ENCODE measurements around the gene OXCT1.
"Not testable (repeated sequence)": the region's sequence is repeated elsewhere in the genome, so short reads cannot be mapped to it uniquely, and the experiment has no call there.

OXCT1 gene

DNA sequence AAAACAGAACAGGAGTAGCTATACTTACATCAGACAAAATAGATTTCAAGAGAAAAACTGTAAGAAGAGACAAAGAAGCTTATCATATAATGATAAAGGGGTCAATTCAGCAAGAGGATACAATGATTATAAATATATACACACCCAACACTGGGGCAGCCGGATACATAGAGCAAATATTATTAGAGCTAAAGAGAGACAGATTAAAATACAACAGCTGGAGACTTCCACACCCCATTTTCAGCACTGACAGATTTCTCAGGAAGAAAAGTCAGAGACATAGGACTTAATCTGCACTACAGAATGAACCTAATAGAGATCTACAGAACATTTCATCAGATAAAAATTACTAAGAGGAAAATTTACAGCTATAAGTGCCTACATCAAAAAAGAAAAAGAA, 35.7 kb downstream of the OXCT1 start:
- DNase-seq (no peak), ATAC-seq (replicated peaks) (no peak)
- H3K9me3 Mint-ChIP-seq, result no peaks in the 10 kb centered on the region
- H3K36me3 Mint-ChIP-seq (ENCODE audit: insufficient read depth), result peaks cover 20% of the 10 kb centered on the region
- peaks cover 18 to 31% of the 10 kb centered on the region in 2 donors for H3K4me1 Mint-ChIP-seq (ENCODE audit: low read depth in 2 of 2)
- peak overlapping the region in 1 of 2 donors; percentile 69 for H3K27ac Mint-ChIP-seq
- no peaks in the 10 kb centered on the region for H3K27me3 Mint-ChIP-seq
- no peak overlapping the region for H3K4me3 Mint-ChIP-seq

DNA sequence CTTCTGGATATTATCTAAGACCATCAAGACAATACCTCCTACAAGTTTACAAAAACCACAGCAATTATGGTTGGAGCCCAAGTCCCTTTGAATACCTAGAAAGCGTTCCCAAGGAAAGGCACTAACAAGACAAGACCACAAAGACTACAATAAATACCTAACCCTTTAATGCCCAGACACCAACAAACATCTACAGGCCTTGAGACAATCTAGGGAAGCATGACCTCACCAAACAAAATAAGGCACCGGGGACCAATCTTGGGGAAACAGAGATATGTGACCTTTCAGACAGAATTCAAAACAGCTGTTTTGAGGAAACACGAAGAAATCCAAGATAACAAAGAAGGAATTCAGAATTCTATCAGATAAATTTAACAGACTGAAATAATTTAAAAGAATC, 37.8 kb downstream of the OXCT1 start:
- Mint-ChIP-seq H3K4me1 (ENCODE audit: low read depth in 2 of 2) (peaks cover 18 to 31% of the 10 kb centered on the region in 2 donors), H3K36me3 (ENCODE audit: insufficient read depth) (peaks cover 20% of the 10 kb centered on the region), H3K27ac (no peak overlapping the region), H3K4me3 (no peak overlapping the region), H3K9me3 (no peaks in the 10 kb centered on the region), H3K27me3 (no peaks in the 10 kb centered on the region)
- DNase-seq (no peak), ATAC-seq (replicated peaks) (no peak)

DNA sequence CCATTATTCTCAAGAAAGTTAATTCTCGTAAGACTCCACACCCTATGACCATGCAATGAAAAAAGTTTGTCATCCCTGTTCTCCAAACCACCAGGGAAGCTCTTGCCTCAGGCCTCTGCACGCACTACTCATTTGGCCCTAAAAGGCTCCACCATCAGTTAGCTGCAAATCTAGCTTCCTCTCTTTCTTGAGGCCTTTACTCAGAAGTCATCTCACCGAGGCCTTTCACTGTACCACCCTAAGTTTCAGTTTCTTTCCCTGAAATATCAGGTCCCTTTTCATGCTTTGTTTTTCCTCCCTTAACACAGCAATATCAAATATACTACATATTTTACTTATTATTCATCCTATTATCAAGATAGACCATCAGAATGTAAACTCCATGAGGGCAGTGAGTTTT, 39.1 kb downstream of the OXCT1 start:
- Mint-ChIP-seq H3K4me1 (ENCODE audit: low read depth in 2 of 2) (peaks cover 20 to 31% of the 10 kb centered on the region in 2 donors), H3K27me3 (no peaks in the 10 kb centered on the region), H3K9me3 (no peaks in the 10 kb centered on the region), H3K27ac (no peak overlapping the region), H3K36me3 (ENCODE audit: insufficient read depth) (peaks cover 17% of the 10 kb centered on the region), H3K4me3 (no peak overlapping the region)
- ATAC-seq (replicated peaks) (no peak), DNase-seq (no peak)

DNA sequence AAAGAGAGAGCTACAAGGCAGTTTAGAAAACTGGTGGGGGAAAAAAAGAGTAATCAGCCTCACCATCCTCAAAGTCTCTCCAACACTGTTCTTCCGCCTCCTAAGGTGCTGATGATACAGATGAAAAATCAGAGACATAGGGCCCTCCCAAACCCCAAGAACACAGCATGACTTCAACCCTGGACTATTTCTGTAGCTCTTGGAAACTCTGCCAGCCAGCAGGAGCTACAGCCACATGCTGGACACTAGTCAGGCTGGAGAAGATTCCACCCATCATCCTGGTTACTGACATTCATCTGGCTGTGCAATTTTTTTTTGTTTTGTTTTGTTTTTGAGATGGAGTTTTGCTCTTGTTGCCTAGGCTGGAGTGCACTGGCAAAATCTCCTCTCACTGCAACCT, 42.4 kb downstream of the OXCT1 start:
- Mint-ChIP-seq H3K4me3 (no peak overlapping the region), H3K27me3 (no peaks in the 10 kb centered on the region), H3K9me3 (no peaks in the 10 kb centered on the region), H3K27ac (peak overlapping the region in 1 of 2 donors; percentile 22), H3K4me1 (ENCODE audit: low read depth in 2 of 2) (peaks cover 9 to 12% of the 10 kb centered on the region in 2 donors), H3K36me3 (ENCODE audit: insufficient read depth) (peaks cover 5% of the 10 kb centered on the region)
- DNase-seq (no peak), ATAC-seq (replicated peaks) (no peak)

- ATAC-seq (replicated peaks) (no peak), DNase-seq (no peak)
- no peaks in the 10 kb centered on the region for H3K9me3 Mint-ChIP-seq
- no peak overlapping the region for H3K4me3 Mint-ChIP-seq
- no peaks in the 10 kb centered on the region for H3K27me3 Mint-ChIP-seq
- H3K27ac Mint-ChIP-seq, result no peak overlapping the region
- H3K4me1 Mint-ChIP-seq (ENCODE audit: low read depth in 2 of 2), result peaks cover 5 to 18% of the 10 kb centered on the region in 2 donors
- peaks cover 6% of the 10 kb centered on the region for H3K36me3 Mint-ChIP-seq (ENCODE audit: insufficient read depth)
These were observed 48.2 kb downstream of the OXCT1 start for GRCh38 chr5:41822036-41822435.

GRCh38 chr5:41821051-41821450, 49.2 kb downstream of the OXCT1 start:
- no peak for DNase-seq
- Mint-ChIP-seq H3K4me1 (ENCODE audit: low read depth in 2 of 2) (peaks cover 4 to 22% of the 10 kb centered on the region in 2 donors), H3K27me3 (no peaks in the 10 kb centered on the region), H3K9me3 (no peaks in the 10 kb centered on the region), H3K4me3 (no peak overlapping the region), H3K27ac (peak overlapping the region in 1 of 2 donors; percentile 67), H3K36me3 (ENCODE audit: insufficient read depth) (peaks cover 6% of the 10 kb centered on the region)
- no peak for ATAC-seq (replicated peaks)

DNA sequence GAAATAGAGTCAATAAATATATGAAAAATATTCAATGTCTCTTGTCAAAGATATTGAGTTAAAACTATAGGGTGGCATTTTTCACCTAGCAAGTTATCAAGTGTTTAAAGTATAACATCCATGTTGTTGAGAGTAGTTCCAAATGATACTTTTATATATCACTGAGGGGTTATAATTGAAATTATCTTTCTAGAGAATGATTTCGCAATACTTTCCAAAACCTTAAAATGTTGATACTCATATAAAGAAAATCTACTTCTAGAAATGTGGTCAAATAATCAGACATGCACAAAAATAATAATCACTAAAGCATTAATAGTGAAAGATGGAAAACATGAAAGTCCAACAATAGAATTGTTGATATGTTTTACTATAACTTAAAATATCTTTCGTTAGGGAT, 50.1 kb downstream of the OXCT1 start:
- ATAC-seq (replicated peaks) (no peak), DNase-seq (no peak)
- Mint-ChIP-seq H3K4me1 (ENCODE audit: low read depth in 2 of 2) (peaks cover 4 to 22% of the 10 kb centered on the region in 2 donors), H3K4me3 (no peak overlapping the region), H3K27me3 (no peaks in the 10 kb centered on the region), H3K36me3 (ENCODE audit: insufficient read depth) (peaks cover 6% of the 10 kb centered on the region), H3K27ac (peak overlapping the region in 1 of 2 donors; percentile 67), H3K9me3 (no peaks in the 10 kb centered on the region)

DNA sequence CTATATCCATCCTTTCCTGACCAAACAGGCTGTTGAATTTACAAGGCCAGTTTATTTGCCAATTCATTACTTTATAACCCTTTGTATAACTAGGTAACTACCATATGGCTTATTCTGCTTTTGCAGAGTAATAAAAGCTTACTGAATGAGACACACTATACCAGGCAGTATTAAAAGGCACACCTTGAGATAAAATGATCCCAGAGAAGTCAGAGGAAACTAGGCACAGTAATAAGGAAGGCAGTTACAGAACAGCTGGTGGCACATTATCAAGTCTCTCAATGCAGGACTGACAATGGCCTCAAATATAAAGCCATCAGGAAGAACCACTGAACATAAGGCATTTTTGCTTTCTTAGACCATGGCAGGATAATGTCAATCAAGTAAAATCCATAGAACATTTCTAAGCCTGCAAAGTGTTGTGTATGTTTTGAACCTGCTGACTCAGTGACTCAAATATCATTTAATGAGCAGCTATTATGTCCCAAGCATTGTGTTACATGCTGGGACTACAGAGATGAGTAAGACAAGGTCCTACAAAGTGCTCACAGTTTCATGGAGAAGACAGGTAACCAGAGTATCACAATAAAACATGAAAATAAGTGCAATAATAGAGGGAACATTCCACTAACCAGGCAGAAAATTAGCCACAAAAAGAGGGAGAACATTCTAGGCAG, 52.5 kb downstream of the OXCT1 start:
- no peak overlapping the region for H3K27ac Mint-ChIP-seq
- no peak for DNase-seq

DNA sequence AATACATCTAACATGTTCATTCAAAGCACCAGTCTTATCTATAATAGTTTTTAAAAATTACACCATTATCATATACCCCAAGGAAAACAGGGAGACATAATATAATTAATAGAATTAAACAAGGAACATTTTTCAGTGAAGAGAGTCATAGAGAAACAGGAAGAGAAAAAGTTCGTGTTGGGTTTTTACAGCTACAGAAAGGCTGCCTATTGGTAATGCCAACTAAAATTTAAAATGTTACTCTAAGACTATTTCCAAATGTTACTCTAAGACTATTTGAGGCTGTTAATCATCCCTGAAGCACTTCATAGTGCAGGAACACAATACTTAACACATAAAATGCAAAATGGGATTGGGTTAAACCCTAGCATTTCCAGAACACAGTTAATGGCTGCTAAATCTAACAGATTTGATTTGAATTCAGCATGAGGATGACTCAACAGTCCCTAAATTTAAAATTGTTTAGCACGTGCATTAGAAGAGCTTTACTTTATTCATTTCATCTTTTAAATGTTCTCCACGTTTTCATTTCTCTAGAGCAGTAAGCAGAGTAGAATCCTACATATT, 54.5 kb downstream of the OXCT1 start:
- H3K4me1 Mint-ChIP-seq (ENCODE audit: low read depth in 2 of 2), result peaks cover 12 to 42% of the 10 kb centered on the region in 2 donors
- no peak for DNase-seq
- no peaks in the 10 kb centered on the region for H3K9me3 Mint-ChIP-seq
- H3K4me3 Mint-ChIP-seq, result no peak overlapping the region
- no peaks in the 10 kb centered on the region for H3K27me3 Mint-ChIP-seq
- peaks cover 6% of the 10 kb centered on the region for H3K36me3 Mint-ChIP-seq (ENCODE audit: insufficient read depth)
- ATAC-seq (replicated peaks), result no peak
- peak overlapping the region in 1 of 2 donors; percentile 3 for H3K27ac Mint-ChIP-seq

More for the DNA sequence above, 52.5 kb downstream of the OXCT1 start:
- peaks cover 7 to 31% of the 10 kb centered on the region in 2 donors for H3K4me1 Mint-ChIP-seq (ENCODE audit: low read depth in 2 of 2)
- H3K9me3 Mint-ChIP-seq, result no peaks in the 10 kb centered on the region
- no peaks in the 10 kb centered on the region for H3K27me3 Mint-ChIP-seq
- no peak for ATAC-seq (replicated peaks)
- peaks cover 6% of the 10 kb centered on the region for H3K36me3 Mint-ChIP-seq (ENCODE audit: insufficient read depth)
- no peak overlapping the region for H3K4me3 Mint-ChIP-seq

DNA sequence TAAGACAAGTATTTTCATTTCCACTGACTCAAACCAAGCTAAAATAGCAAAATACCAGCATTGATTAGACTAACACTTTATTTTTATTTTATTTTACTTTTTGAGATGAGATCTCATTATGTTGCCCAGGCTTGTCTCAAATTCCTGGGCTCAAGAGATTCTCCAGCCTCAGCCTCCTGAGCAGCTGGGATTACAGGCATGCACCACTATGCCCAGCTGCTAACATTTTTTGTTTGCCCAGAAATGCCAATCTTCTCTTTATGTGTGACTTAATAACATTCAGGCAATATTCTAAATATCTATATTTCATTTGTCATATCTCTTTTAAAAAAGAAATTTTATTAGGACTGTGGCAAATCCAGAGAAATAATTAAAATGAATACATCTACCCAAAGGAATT, 55.0 kb downstream of the OXCT1 start:
- peaks cover 12 to 45% of the 10 kb centered on the region in 2 donors for H3K4me1 Mint-ChIP-seq (ENCODE audit: low read depth in 2 of 2)
- no peaks in the 10 kb centered on the region for H3K9me3 Mint-ChIP-seq
- H3K27ac Mint-ChIP-seq, result no peak overlapping the region
- peaks cover 6% of the 10 kb centered on the region for H3K36me3 Mint-ChIP-seq (ENCODE audit: insufficient read depth)
- ATAC-seq (replicated peaks) (no peak), DNase-seq (no peak)
- H3K4me3 Mint-ChIP-seq, result no peak overlapping the region
- no peaks in the 10 kb centered on the region for H3K27me3 Mint-ChIP-seq

DNA sequence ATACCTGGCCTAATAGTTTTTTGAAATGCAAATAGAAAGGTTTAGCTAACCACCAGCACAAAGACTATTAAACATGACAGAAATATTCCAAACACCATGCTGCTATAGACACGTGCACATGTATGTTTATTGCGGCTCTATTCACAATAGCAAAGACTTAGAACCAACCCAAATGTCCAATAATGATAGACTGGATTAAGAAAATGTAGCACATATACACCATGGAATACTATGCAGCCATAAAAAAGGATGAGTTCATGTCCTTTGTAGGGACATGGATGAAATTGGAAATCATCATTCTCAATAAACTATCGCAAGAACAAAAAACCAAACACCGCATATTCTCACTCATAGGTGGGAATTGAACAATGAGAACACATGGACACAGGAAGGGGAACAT, 55.9 kb downstream of the OXCT1 start:
- not testable (repeated sequence) for H3K9me3 Mint-ChIP-seq; H3K27ac Mint-ChIP-seq; ATAC-seq (replicated peaks); DNase-seq; H3K4me3 Mint-ChIP-seq; H3K27me3 Mint-ChIP-seq; H3K36me3 Mint-ChIP-seq (ENCODE audit: insufficient read depth)
- H3K4me1 Mint-ChIP-seq (ENCODE audit: low read depth in 2 of 2), result peaks cover 20 to 54% of the 10 kb centered on the region in 2 donors

DNA sequence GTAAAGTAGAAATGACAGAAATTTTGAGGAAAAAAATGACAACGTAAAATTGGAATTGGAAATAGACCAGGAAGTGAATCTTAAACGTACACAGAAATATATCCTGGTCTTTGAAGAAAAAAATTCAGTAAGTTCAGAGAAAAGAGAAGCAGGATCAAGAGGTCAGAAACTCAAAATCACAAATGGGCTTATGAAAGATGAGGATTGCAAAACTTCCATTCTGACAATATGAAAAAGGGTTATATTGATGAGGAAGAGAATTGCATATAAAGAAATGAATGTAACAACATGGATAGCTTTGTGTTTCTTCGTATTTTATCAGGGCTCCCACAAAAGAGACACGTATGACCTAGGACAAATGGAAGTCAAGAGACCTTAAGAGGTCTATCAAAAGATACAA, 58.1 kb downstream of the OXCT1 start:
- no peak for ATAC-seq (replicated peaks)
- H3K4me1 Mint-ChIP-seq (ENCODE audit: low read depth in 2 of 2), result peaks cover 21 to 46% of the 10 kb centered on the region in 2 donors
- no peaks in the 10 kb centered on the region for H3K9me3 Mint-ChIP-seq
- no peak overlapping the region for H3K4me3 Mint-ChIP-seq
- no peaks in the 10 kb centered on the region for H3K27me3 Mint-ChIP-seq
- no peaks in the 10 kb centered on the region for H3K36me3 Mint-ChIP-seq (ENCODE audit: insufficient read depth)
- H3K27ac Mint-ChIP-seq, result peak overlapping the region in 1 of 2 donors; percentile 10
- no peak for DNase-seq

DNA sequence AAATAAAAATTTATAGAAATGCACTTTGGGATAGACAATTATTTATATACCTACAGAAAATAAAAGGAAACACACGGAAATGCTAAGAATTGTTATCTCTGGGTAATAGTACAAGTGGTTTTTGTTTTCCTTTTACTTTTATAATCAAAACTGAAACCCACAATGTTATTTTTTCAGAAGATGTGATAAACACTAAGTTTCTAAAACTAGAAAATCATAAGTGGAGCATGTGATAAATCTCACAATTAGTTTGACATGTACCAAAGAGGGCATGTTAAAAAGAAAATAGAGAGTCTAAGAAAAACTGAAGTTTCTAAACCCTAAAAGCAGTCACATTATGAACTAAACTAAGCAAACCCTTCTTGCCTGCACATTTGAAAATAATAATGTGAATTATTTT, 61.1 kb downstream of the OXCT1 start:
- peak overlapping the region in 1 of 2 donors; percentile 2 for H3K4me3 Mint-ChIP-seq
- DNase-seq, result no peak
- no peaks in the 10 kb centered on the region for H3K9me3 Mint-ChIP-seq
- H3K27me3 Mint-ChIP-seq, result no peaks in the 10 kb centered on the region
- H3K36me3 Mint-ChIP-seq (ENCODE audit: insufficient read depth), result peaks cover 17% of the 10 kb centered on the region
- peak overlapping the region in 1 of 2 donors; percentile 57 for H3K27ac Mint-ChIP-seq
- H3K4me1 Mint-ChIP-seq (ENCODE audit: low read depth in 2 of 2), result peaks cover 19 to 42% of the 10 kb centered on the region in 2 donors
- ATAC-seq (replicated peaks), result no peak

GRCh38 chr5:41808294-41808693, 61.9 kb downstream of the OXCT1 start:
- Mint-ChIP-seq H3K27ac (no peak overlapping the region), H3K36me3 (ENCODE audit: insufficient read depth) (peaks cover 17% of the 10 kb centered on the region), H3K9me3 (no peaks in the 10 kb centered on the region), H3K4me3 (no peak overlapping the region), H3K27me3 (no peaks in the 10 kb centered on the region), H3K4me1 (ENCODE audit: low read depth in 2 of 2) (peaks cover 19 to 38% of the 10 kb centered on the region in 2 donors)
- ATAC-seq (replicated peaks) (no peak), DNase-seq (no peak)
